Central memory CD4-positive, alpha-beta T cell (primary cell): ENCODE results near the gene GOSR1.

Source experiments
- DNase-seq: peaks from one replicate; pipeline ENCODE4 v3.0.0; 2022

Gene GOSR1

DNA sequence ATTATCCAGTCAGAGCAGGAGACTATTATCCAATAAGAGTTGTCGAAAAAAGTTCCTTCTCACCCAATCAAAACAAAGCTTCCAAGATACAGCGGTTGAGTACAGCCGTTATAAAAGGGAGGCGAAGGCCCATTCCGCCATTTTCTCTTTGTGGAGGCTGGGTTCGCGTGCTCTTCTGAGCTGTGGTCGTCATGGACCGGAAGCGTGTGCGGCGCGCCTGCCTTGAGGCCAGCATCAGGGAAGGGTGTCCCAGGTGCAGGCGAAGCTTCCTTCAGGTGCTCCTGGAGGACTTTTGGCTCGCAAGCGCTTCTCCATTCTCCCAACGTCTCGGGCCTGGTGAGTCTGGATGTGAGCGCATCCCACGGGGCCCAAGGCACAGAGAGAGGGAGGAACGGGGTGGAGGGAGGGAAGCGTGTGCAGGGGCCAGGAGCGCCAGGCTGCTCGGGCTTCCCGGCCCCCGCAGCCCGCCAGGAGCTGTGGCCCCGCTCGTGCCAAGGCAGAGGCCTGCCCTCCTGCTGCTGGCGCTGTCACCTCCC lies 99.2 kb downstream of the GOSR1 start:
- peak; percentile 51 for DNase-seq
